SK-N-SH (cell line): ENCODE measurements around the gene FOCAD. TPM values are rescaled to one million over a fixed set of nuclear protein-coding genes. Genes with fewer than 3 reads are reported as not detected.
"Not testable (repeated sequence)": the region's sequence is repeated elsewhere in the genome, so short reads cannot be mapped to it uniquely, and the experiment has no call there.

Source experiments
- CTCF ChIA-PET: fragments of 300-600, 350-600 bp; formaldehyde crosslinking; extraction: SDS; loops from one replicate; lab custom pipeline; 2021; lab: Yijun Ruan, JAX
- POLR2A ChIA-PET: fragments of 350-600 bp; sonication (Branson Sonifier 250); formaldehyde crosslinking; extraction: SDS; loops from one replicate; lab custom pipeline; 2020; ENCODE audit warnings: antibody characterized with exemption, inconsistent platforms; lab: Yijun Ruan, JAX
- DNase-seq: peaks from one replicate; pipeline ENCODE4 v3.0.0; 2012
- H2AFZ ChIP-seq: fragments of 200-600 bp; sonication (generic); 2 replicates; pipeline ENCODE4 v1.8.1; 2016; ENCODE audit warnings: antibody characterized with exemption, mild to moderate bottlenecking, low read depth
- H3F3A ChIP-seq: fragments of 200-600 bp; sonication (generic); replicated peaks from 2 replicates; pipeline ENCODE3; 2016; ENCODE audit warnings: antibody characterized with exemption, mild to moderate bottlenecking; ENCODE audit not compliant: insufficient read depth
- H3K27ac ChIP-seq, 2 experiments: fragments of 200-500 bp in 1 of 2; fragments of 200-600 bp in 1 of 2; sonication (Bioruptor generic) in 1 of 2; sonication (generic), shearing (Covaris generic) in 1 of 2; 2 replicates each; pipeline versions ENCODE4 v1.5.1 to v1.6.1; 2014 to 2016; ENCODE audit warnings: low read depth in 2 of 2, inconsistent platforms in 1 of 2, low read length in 1 of 2, mild to moderate bottlenecking in 1 of 2, mixed read lengths in 1 of 2
- H3K27me3 ChIP-seq: fragments of 200-600 bp; sonication (generic), shearing (Covaris generic); 2 replicates; pipeline ENCODE4 v1.6.1; 2016; ENCODE audit warnings: mixed run types; ENCODE audit not compliant: insufficient read depth
- H3K36me3 ChIP-seq, 2 experiments: fragments of 200-500 bp in 1 of 2; fragments of 200-600 bp in 1 of 2; sonication (Bioruptor generic) in 1 of 2; sonication (generic) in 1 of 2; replicated peaks in 1 of 2; 2 replicates each; pipeline versions ENCODE3 to v1.5.1; 2014 to 2016; ENCODE audit warnings: low read length in 1 of 2, mild to moderate bottlenecking in 1 of 2; ENCODE audit not compliant: insufficient read depth in 2 of 2, control insufficient read depth in 1 of 2
- H3K4me1 ChIP-seq, 2 experiments: fragments of 200-500 bp in 1 of 2; fragments of 200-600 bp in 1 of 2; sonication (Bioruptor generic) in 1 of 2; sonication (generic), shearing (Covaris generic) in 1 of 2; 2 replicates each; pipeline versions ENCODE4 v1.5.1 to v1.6.1; 2014 to 2016; ENCODE audit warnings: low read depth in 1 of 2, low read length in 1 of 2, mixed run types in 1 of 2; ENCODE audit not compliant: insufficient read depth in 2 of 2, control insufficient read depth in 1 of 2
- H3K4me2 ChIP-seq: fragments of 200-600 bp; sonication (generic), shearing (Covaris generic); 2 replicates; pipeline ENCODE4 v1.6.1; 2017; ENCODE audit warnings: mixed run types
- H3K4me3 ChIP-seq, 2 experiments: fragments of 200-500 bp in 1 of 2; fragments of 200-600 bp in 1 of 2; sonication (Bioruptor generic) in 1 of 2; sonication (generic), shearing (Covaris generic) in 1 of 2; 2 replicates each; pipeline versions ENCODE4 v1.5.1 to v1.8.1; 2014 to 2016; ENCODE audit warnings: low read depth in 2 of 2, inconsistent platforms in 1 of 2, low read length in 1 of 2, mild to moderate bottlenecking in 1 of 2, mixed read lengths in 1 of 2, moderate library complexity in 1 of 2
- H3K79me2 ChIP-seq: fragments of 200-600 bp; sonication (generic); 2 replicates; pipeline ENCODE4 v1.8.1; 2017; ENCODE audit warnings: mild to moderate bottlenecking; ENCODE audit not compliant: insufficient read depth
- H3K9ac ChIP-seq: fragments of 200-600 bp; sonication (generic); 2 replicates; pipeline ENCODE4 v1.6.1; 2017; ENCODE audit warnings: mixed run types
- H3K9me2 ChIP-seq: fragments of 200-600 bp; sonication (generic); 2 replicates; pipeline ENCODE4 v1.6.1; 2017; ENCODE audit warnings: mixed run types
- H3K9me3 ChIP-seq: fragments of 200-600 bp; sonication (generic); 2 replicates; pipeline ENCODE4 v1.6.1; 2017; ENCODE audit warnings: mixed run types, mild to moderate bottlenecking, moderate library complexity
- H4K20me1 ChIP-seq: fragments of 200-600 bp; sonication (generic); 2 replicates; pipeline ENCODE4 v1.6.1; 2017; ENCODE audit warnings: mild to moderate bottlenecking, mixed run types; ENCODE audit not compliant: insufficient read depth
- EZH2phosphoT487 ChIP-seq: fragments of 200-600 bp; sonication (generic); IDR thresholded peaks from 2 replicates; pipeline ENCODE4 v1.6.1; 2017; ENCODE audit warnings: low read depth, mixed run types, mild to moderate bottlenecking, antibody characterized with exemption, moderate library complexity, borderline replicate concordance
- FOSL2 ChIP-seq: IDR thresholded peaks from 2 replicates; pipeline ENCODE4 v1.4.0; 2012; ENCODE audit warnings: low read depth, mild to moderate bottlenecking, moderate library complexity, borderline replicate concordance
- FOXJ3 ChIP-seq: sonication (generic); formaldehyde crosslinking; IDR thresholded peaks from 2 replicates; pipeline ENCODE4 v1.5.1; 2020; ENCODE audit warnings: mild to moderate bottlenecking, missing genetic modification reagents
- GABPA ChIP-seq: IDR thresholded peaks from 2 replicates; pipeline ENCODE4 v1.4.0; 2012; ENCODE audit warnings: low read depth, mild to moderate bottlenecking
- GATA2 ChIP-seq: sonication (generic); formaldehyde crosslinking; IDR thresholded peaks from 2 replicates; pipeline ENCODE4 v1.5.0; 2020; ENCODE audit warnings: mild to moderate bottlenecking, missing genetic modification reagents
- JUND ChIP-seq: IDR thresholded peaks from 2 replicates; pipeline ENCODE4 v1.4.0; 2012
- NFIC ChIP-seq: IDR thresholded peaks from 2 replicates; pipeline ENCODE4 v1.4.0; 2012; ENCODE audit warnings: borderline replicate concordance
- POLR2AphosphoS5 ChIP-seq: IDR thresholded peaks from 2 replicates; pipeline ENCODE4 v1.6.1; 2012; ENCODE audit warnings: low read depth, low read length
- RXRA ChIP-seq: IDR thresholded peaks from 2 replicates; pipeline ENCODE4 v1.4.0; 2012; ENCODE audit warnings: low read depth, mild to moderate bottlenecking, borderline replicate concordance
- SMC3 ChIP-seq: IDR thresholded peaks from 2 replicates; pipeline ENCODE4 v1.6.1; 2012; ENCODE audit warnings: low read depth, low read length, improper control_type of control experiment
- TCF12 ChIP-seq: IDR thresholded peaks from 2 replicates; pipeline ENCODE4 v1.4.0; 2012
- YY1 ChIP-seq: IDR thresholded peaks from 2 replicates; pipeline ENCODE4 v1.4.0; 2012; ENCODE audit warnings: low read depth, mild to moderate bottlenecking
- WGBS: methylation state at CpG from one replicate; pipeline ENCODE4 v1.1.6; 2017; ENCODE audit warnings: low lambda C conversion rate; 5-methylcytosine and 5-hydroxymethylcytosine counted together
- polyA plus RNA-seq, 3 experiments: library from polyadenylated mRNA; depleted of rRNA; stranded (reverse); fragments of >200 nt; gene quantifications; 2 replicates each; pipeline ENCODE4 v1.2.3, GENCODE V29; 2012
- TF ChIP-seq, protein P1 (sequence below): IDR thresholded peaks from 2 replicates; pipeline ENCODE4 v1.4.0; 2012; ENCODE audit warnings: low read depth, borderline replicate concordance
- TF ChIP-seq, protein P2 (sequence below): IDR thresholded peaks from 2 replicates; pipeline ENCODE4 v1.4.0; 2012; ENCODE audit warnings: low read depth
- TF ChIP-seq, protein P3 (sequence below): fragments of 200-600 bp; sonication (generic); IDR thresholded peaks from 2 replicates; pipeline ENCODE4 v1.6.1; 2017; ENCODE audit warnings: antibody characterized with exemption, mild to moderate bottlenecking, moderate library complexity
- TF ChIP-seq, protein P4 (sequence below): fragments of 150-350 bp; IDR thresholded peaks from 2 replicates; pipeline ENCODE4 v1.6.1; 2016; ENCODE audit warnings: mild to moderate bottlenecking, low read depth, low read length
- TF ChIP-seq, protein P5 (sequence below): IDR thresholded peaks from 2 replicates; pipeline ENCODE4; 2012

The FOCAD gene
- polyA plus RNA-seq, 1 of the 3 experiments (the other 2 are of a cell fraction), result 15.8 TPM

DNA sequence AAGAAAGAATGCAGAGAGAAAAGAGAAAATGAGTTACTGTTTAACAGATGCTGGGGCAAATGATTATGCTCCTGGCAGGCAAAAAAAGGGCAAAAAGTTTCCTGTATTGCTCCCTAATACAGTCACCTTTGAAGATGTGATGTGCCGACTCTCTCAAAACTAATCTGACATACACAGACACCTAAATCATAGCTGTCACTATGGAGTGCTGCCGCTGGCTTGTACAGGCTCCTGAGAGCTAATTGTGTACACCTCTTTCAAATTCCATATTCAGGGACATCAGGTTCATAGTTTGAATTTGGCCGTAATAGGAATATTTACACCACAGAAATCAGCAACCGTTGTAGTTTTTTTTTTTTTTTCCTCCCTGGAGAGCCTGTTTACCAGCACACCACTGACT, 12.4 kb upstream of the FOCAD start:
- no peak for TF ChIP-seq SMC3
- TF ChIP-seq NFIC, result no peak
- TF ChIP-seq JUND, result no peak
- TF ChIP-seq, protein P1, sequence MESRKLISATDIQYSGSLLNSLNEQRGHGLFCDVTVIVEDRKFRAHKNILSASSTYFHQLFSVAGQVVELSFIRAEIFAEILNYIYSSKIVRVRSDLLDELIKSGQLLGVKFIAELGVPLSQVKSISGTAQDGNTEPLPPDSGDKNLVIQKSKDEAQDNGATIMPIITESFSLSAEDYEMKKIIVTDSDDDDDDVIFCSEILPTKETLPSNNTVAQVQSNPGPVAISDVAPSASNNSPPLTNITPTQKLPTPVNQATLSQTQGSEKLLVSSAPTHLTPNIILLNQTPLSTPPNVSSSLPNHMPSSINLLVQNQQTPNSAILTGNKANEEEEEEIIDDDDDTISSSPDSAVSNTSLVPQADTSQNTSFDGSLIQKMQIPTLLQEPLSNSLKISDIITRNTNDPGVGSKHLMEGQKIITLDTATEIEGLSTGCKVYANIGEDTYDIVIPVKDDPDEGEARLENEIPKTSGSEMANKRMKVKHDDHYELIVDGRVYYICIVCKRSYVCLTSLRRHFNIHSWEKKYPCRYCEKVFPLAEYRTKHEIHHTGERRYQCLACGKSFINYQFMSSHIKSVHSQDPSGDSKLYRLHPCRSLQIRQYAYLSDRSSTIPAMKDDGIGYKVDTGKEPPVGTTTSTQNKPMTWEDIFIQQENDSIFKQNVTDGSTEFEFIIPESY, result no peak
- no peak for TF ChIP-seq RXRA
- TF ChIP-seq YY1, result no peak
- TF ChIP-seq, protein P2, sequence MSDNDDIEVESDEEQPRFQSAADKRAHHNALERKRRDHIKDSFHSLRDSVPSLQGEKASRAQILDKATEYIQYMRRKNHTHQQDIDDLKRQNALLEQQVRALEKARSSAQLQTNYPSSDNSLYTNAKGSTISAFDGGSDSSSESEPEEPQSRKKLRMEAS, result no peak
- TF ChIP-seq, protein P3, sequence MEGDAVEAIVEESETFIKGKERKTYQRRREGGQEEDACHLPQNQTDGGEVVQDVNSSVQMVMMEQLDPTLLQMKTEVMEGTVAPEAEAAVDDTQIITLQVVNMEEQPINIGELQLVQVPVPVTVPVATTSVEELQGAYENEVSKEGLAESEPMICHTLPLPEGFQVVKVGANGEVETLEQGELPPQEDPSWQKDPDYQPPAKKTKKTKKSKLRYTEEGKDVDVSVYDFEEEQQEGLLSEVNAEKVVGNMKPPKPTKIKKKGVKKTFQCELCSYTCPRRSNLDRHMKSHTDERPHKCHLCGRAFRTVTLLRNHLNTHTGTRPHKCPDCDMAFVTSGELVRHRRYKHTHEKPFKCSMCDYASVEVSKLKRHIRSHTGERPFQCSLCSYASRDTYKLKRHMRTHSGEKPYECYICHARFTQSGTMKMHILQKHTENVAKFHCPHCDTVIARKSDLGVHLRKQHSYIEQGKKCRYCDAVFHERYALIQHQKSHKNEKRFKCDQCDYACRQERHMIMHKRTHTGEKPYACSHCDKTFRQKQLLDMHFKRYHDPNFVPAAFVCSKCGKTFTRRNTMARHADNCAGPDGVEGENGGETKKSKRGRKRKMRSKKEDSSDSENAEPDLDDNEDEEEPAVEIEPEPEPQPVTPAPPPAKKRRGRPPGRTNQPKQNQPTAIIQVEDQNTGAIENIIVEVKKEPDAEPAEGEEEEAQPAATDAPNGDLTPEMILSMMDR, result no peak
- no peak for TF ChIP-seq GABPA
- no peak for TF ChIP-seq GATA2 (CRISPR knock-in tag)
- TF ChIP-seq TCF12, result no peak
- no peak for TF ChIP-seq EZH2phosphoT487
- TF ChIP-seq, protein P4, sequence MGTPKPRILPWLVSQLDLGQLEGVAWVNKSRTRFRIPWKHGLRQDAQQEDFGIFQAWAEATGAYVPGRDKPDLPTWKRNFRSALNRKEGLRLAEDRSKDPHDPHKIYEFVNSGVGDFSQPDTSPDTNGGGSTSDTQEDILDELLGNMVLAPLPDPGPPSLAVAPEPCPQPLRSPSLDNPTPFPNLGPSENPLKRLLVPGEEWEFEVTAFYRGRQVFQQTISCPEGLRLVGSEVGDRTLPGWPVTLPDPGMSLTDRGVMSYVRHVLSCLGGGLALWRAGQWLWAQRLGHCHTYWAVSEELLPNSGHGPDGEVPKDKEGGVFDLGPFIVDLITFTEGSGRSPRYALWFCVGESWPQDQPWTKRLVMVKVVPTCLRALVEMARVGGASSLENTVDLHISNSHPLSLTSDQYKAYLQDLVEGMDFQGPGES, result no peak
- TF ChIP-seq POLR2AphosphoS5, result no peak
- no peak for TF ChIP-seq FOSL2
- no peak for TF ChIP-seq FOXJ3 (CRISPR knock-in tag)
- TF ChIP-seq, protein P5, sequence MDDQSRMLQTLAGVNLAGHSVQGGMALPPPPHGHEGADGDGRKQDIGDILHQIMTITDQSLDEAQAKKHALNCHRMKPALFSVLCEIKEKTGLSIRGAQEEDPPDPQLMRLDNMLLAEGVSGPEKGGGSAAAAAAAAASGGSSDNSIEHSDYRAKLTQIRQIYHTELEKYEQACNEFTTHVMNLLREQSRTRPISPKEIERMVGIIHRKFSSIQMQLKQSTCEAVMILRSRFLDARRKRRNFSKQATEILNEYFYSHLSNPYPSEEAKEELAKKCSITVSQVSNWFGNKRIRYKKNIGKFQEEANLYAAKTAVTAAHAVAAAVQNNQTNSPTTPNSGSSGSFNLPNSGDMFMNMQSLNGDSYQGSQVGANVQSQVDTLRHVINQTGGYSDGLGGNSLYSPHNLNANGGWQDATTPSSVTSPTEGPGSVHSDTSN, result no peak
- ChIA-PET POLR2A (no interaction called here), CTCF (interaction anchor here (1.1 kb wide), 1 partner anchor 124 kb away, joined by 3 read pairs; no protein-coding TSS in a partner anchor)
- Histone ChIP-seq H4K20me1 (no peaks in the 10 kb centered on the region), H3K4me3 (no peak overlapping the region), H3K9me3 (no peaks in the 10 kb centered on the region), H3K79me2 (no peaks in the 10 kb centered on the region), H3K9ac (no peak overlapping the region), H3K4me1 (no peaks in the 10 kb centered on the region), H3F3A (no peaks in the 10 kb centered on the region), H3K9me2 (no peaks in the 10 kb centered on the region), H3K4me2 (no peak overlapping the region), H3K27me3 (no peaks in the 10 kb centered on the region), H2AFZ (no peak overlapping the region), H3K36me3 (no peaks in the 10 kb centered on the region), H3K27ac (no peak overlapping the region)
- WGBS, result 64% methylated on average over 4 of the region's 4 CpGs
- no peak for DNase-seq

DNA sequence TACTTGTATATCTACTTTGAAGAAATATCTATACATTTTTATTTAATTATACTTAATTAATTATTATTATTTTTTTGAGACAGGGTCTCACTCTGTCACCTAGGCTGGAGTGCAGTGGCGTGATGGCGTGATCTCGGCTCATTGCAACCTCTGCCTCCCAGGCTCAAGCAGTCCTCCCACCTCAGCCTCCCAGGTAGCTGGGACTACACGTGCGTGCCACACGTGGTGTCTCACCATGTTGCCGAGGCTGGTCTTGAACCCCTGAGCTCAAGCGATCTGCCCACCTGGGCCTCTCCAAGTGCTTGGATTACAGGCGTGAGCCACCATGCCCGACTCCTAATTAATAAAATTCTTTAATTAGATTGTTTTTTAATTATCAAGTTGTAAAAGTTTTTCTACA, 10.5 kb upstream of the FOCAD start:
- H3K27ac ChIP-seq, H3K9me2 ChIP-seq, H3K4me2 ChIP-seq, H3K4me3 ChIP-seq, H3K79me2 ChIP-seq, H2AFZ ChIP-seq, H3F3A ChIP-seq, H3K9me3 ChIP-seq, H3K27me3 ChIP-seq, DNase-seq, H3K36me3 ChIP-seq, H3K9ac ChIP-seq, H3K4me1 ChIP-seq, H4K20me1 ChIP-seq: not testable (repeated sequence)
- POLR2A ChIA-PET, result interaction anchor here (0.7 kb wide), 1 partner anchor 10 kb away, joined by 3 read pairs; no protein-coding TSS in a partner anchor
- CTCF ChIA-PET, result interaction anchor here (0.8 to 1.3 kb wide), 2 partner anchors 12 to 114 kb away, joined by 3 read pairs; no protein-coding TSS in a partner anchor
- 90% methylated on average over 10 of the region's 10 CpGs for WGBS
